ENCODE measurements around the gene CACTIN. TPM values are rescaled to one million over a fixed set of nuclear protein-coding genes. Genes with fewer than 3 reads are reported as not detected.
"Not testable (repeated sequence)": the region's sequence is repeated elsewhere in the genome, so short reads cannot be mapped to it uniquely, and the experiment has no call there.

The CACTIN gene
- polyA plus RNA-seq, 1 donor from 2014 or later, result 20.6 TPM

- H3K36me3 Mint-ChIP-seq, result no peaks in the 10 kb centered on the region
- H3K27me3 Mint-ChIP-seq, result peaks cover 3% of the 10 kb centered on the region
- no peaks in the 10 kb centered on the region for H3K4me1 Mint-ChIP-seq
- no peak overlapping the region for H3K27ac Mint-ChIP-seq
- H3K9me3 Mint-ChIP-seq, result no peaks in the 10 kb centered on the region
- H3K4me3 Mint-ChIP-seq, result no peak overlapping the region
Observed at GRCh38 chr19:3589439-3589838, 37.2 kb downstream of the CACTIN start.

- H3K27ac Mint-ChIP-seq, result no peak overlapping the region
- peak overlapping the region in 1 of 4 donors; percentile 17 for H3K4me3 Mint-ChIP-seq
- peaks cover 4% of the 10 kb centered on the region for H3K27me3 Mint-ChIP-seq
- H3K36me3 Mint-ChIP-seq, result no peaks in the 10 kb centered on the region
- no peaks in the 10 kb centered on the region for H3K9me3 Mint-ChIP-seq
- H3K4me1 Mint-ChIP-seq, result no peaks in the 10 kb centered on the region
Observed at GRCh38 chr19:3586707-3587346, 39.8 kb downstream of the CACTIN start.

GRCh38 chr19:3586127-3586626 is 40.4 kb downstream of the CACTIN start:
- Mint-ChIP-seq H3K27ac (no peak overlapping the region), H3K9me3 (no peaks in the 10 kb centered on the region), H3K36me3 (no peaks in the 10 kb centered on the region), H3K4me1 (no peaks in the 10 kb centered on the region), H3K4me3 (peak overlapping the region in 1 of 4 donors; percentile 37), H3K27me3 (peaks cover 4% of the 10 kb centered on the region)

- Mint-ChIP-seq H3K27ac (no peak within 1 kb of the TSS), H3K27me3 (peaks cover 4% of the 10 kb centered on the region), H3K9me3 (no peaks in the 10 kb centered on the region), H3K4me1 (no peaks in the 10 kb centered on the region), H3K36me3 (peaks cover 2% of the 10 kb centered on the region), H3K4me3 (peak within 1 kb of the TSS in 1 of 4 donors; percentile 37)
Observed at GRCh38 chr19:3585301-3586126, 41.1 kb downstream of the CACTIN start, which contains the start of gene GIPC3. TSS of gene GIPC3 (plus strand) at chr19:3585478. CDS start at chr19:3585598, 120 bp downstream.

- H3K4me3 Mint-ChIP-seq, result not testable (repeated sequence)
Observed at GRCh38 chr19:3584036-3584802, 42.4 kb downstream of the CACTIN start.

GRCh38 chr19:3581792-3582191 is 44.8 kb downstream of the CACTIN start:
- H3K4me1 Mint-ChIP-seq, H3K27me3 Mint-ChIP-seq, H3K27ac Mint-ChIP-seq, H3K36me3 Mint-ChIP-seq, H3K4me3 Mint-ChIP-seq, H3K9me3 Mint-ChIP-seq: not testable (repeated sequence)

More at GRCh38 chr19:3584036-3584802, 42.4 kb downstream of the CACTIN start:
- H3K36me3 Mint-ChIP-seq, H3K27me3 Mint-ChIP-seq, H3K4me1 Mint-ChIP-seq, H3K27ac Mint-ChIP-seq, H3K9me3 Mint-ChIP-seq: not testable (repeated sequence)

- Mint-ChIP-seq H3K4me1 (peaks cover 1 to 2% (median 1%) of the 10 kb centered on the region in 3 donors), H3K4me3 (peak overlapping the region in 1 of 4 donors; percentile 57), H3K27me3 (peaks cover 1% of the 10 kb centered on the region), H3K36me3 (peaks cover 3% of the 10 kb centered on the region), H3K9me3 (no peaks in the 10 kb centered on the region), H3K27ac (no peak overlapping the region)
Observed at GRCh38 chr19:3580156-3580934, 46.2 kb downstream of the CACTIN start.

- Mint-ChIP-seq H3K27me3 (peaks cover 1% of the 10 kb centered on the region), H3K9me3 (no peaks in the 10 kb centered on the region), H3K36me3 (peaks cover 7% of the 10 kb centered on the region), H3K4me1 (peaks cover 3 to 5% (median 4%) of the 10 kb centered on the region in 3 donors), H3K4me3 (no peak overlapping the region), H3K27ac (no peak overlapping the region)
Observed at GRCh38 chr19:3578390-3578789, 48.2 kb downstream of the CACTIN start.

- Mint-ChIP-seq H3K27ac (no peak overlapping the region), H3K4me1 (peaks cover 3 to 5% (median 4%) of the 10 kb centered on the region in 3 donors), H3K36me3 (peaks cover 7% of the 10 kb centered on the region), H3K4me3 (no peak overlapping the region), H3K9me3 (no peaks in the 10 kb centered on the region), H3K27me3 (peaks cover 1% of the 10 kb centered on the region)
Observed at GRCh38 chr19:3577723-3578344, 48.8 kb downstream of the CACTIN start.

GRCh38 chr19:3576696-3577443 is 49.7 kb downstream of the CACTIN start:
- no peaks in the 10 kb centered on the region for H3K9me3 Mint-ChIP-seq
- peaks cover 7% of the 10 kb centered on the region for H3K36me3 Mint-ChIP-seq
- no peaks in the 10 kb centered on the region for H3K27me3 Mint-ChIP-seq
- no peak overlapping the region for H3K27ac Mint-ChIP-seq
- peaks cover 4 to 7% (median 5%) of the 10 kb centered on the region in 3 donors for H3K4me1 Mint-ChIP-seq
- H3K4me3 Mint-ChIP-seq, result peak overlapping the region in 3 of 4 donors; percentile 38 to 84 (median 65)

- H3K9me3 Mint-ChIP-seq, result no peaks in the 10 kb centered on the region
- H3K27ac Mint-ChIP-seq, result no peak overlapping the region
- H3K4me3 Mint-ChIP-seq, result peak overlapping the region in 3 of 4 donors; percentile 38 to 84 (median 65)
- peaks cover 5 to 11% (median 8%) of the 10 kb centered on the region in 3 donors for H3K4me1 Mint-ChIP-seq
- H3K27me3 Mint-ChIP-seq, result no peaks in the 10 kb centered on the region
- peaks cover 7% of the 10 kb centered on the region for H3K36me3 Mint-ChIP-seq
Observed at GRCh38 chr19:3575949-3576673, 50.5 kb downstream of the CACTIN start.

- no peaks in the 10 kb centered on the region for H3K9me3 Mint-ChIP-seq
- peak overlapping the region in 1 of 3 donors; percentile 67 for H3K27ac Mint-ChIP-seq
- no peaks in the 10 kb centered on the region for H3K27me3 Mint-ChIP-seq
- peaks cover 5 to 11% (median 8%) of the 10 kb centered on the region in 3 donors for H3K4me1 Mint-ChIP-seq
- peaks cover 6% of the 10 kb centered on the region for H3K36me3 Mint-ChIP-seq
- H3K4me3 Mint-ChIP-seq, result peak overlapping the region in 3 of 4 donors; percentile 49 to 88 (median 87)
Observed at GRCh38 chr19:3575260-3575741, 51.3 kb downstream of the CACTIN start.

All from IgD-negative memory B cell (primary cell).